ENCODE measurements around the gene ATG4C. TPM values are rescaled to one million over a fixed set of nuclear protein-coding genes. Genes with fewer than 3 reads are reported as not detected.

The ATG4C gene, protein sequence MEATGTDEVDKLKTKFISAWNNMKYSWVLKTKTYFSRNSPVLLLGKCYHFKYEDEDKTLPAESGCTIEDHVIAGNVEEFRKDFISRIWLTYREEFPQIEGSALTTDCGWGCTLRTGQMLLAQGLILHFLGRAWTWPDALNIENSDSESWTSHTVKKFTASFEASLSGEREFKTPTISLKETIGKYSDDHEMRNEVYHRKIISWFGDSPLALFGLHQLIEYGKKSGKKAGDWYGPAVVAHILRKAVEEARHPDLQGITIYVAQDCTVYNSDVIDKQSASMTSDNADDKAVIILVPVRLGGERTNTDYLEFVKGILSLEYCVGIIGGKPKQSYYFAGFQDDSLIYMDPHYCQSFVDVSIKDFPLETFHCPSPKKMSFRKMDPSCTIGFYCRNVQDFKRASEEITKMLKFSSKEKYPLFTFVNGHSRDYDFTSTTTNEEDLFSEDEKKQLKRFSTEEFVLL
- total RNA-seq (2013; cell fraction: nucleolus; rRNA removed) = 16.2 and 18.3 TPM in 2 replicates
- total RNA-seq (2014; rRNA removed) = 8.1 and 10.5 TPM in 2 replicates
- total RNA-seq (2014; rRNA removed; fragmentation: Illumina TruSeq; extraction: Trizol) = 9.2 and 9.8 TPM in 2 replicates
- total RNA-seq (2021) = 12.2 and 13.2 TPM in 2 replicates
- 4.9 TPM for polyA plus RNA-seq (2011; ENCODE audit: low read depth)
- 19.3 and 29.5 TPM in 2 replicates for polyA plus RNA-seq (2011; rRNA removed)
- 4.7 and 5.8 TPM in 2 replicates for polyA plus RNA-seq (2011; cell fraction: cytosol; rRNA removed)
- polyA plus RNA-seq (2011; cell fraction: nucleus; rRNA removed) = 4.8 and 5.8 TPM in 2 replicates
- polyA plus RNA-seq (2012) = 5.7 and 7.4 TPM in 2 replicates
- 18.5 and 25.0 TPM in 2 replicates for polyA plus RNA-seq (2014; fragmentation: Illumina TruSeq; extraction: Trizol)
- polyA plus RNA-seq (2014; fragmentation: Nextera tagmentation; extraction: Ambion mirVana) = 10 to 100 TPM; 21.3 to 30.9 TPM
- 11.6 and 14.4 TPM in 2 replicates for polyA plus RNA-seq (2014; rRNA removed)
- 10 to 100 TPM; 26.9 to 30.6 TPM for polyA plus RNA-seq (2016; fragmentation: Nextera tagmentation; extraction: Ambion mirVana)
- 10.8 and 13.2 TPM in 2 replicates for polyA minus RNA-seq (2011; rRNA and poly(A)+ RNA removed)
- 3.6 and 6.8 TPM in 2 replicates for polyA minus RNA-seq (2011; cell fraction: cytosol; rRNA and poly(A)+ RNA removed)
- 3.9 and 4.3 TPM in 2 replicates for polyA minus RNA-seq (2011; cell fraction: nucleus; rRNA and poly(A)+ RNA removed)
- percentile 65 among the genes with signal in this experiment for Bru-seq, nascent RNA
- BruChase-seq, experiment 1, labeled RNA remaining after a 6-hour chase = percentile 63 among the genes with signal in this experiment
- BruChase-seq, experiment 2, labeled RNA remaining after a 2-hour chase = percentile 67 among the genes with signal in this experiment
- long read RNA-seq, experiment 1, transcript ATG4C-203 (11 exons, 2,890 nt) = minor isoform, 6 of 27 reads
- long read RNA-seq, experiment 1, transcript ATG4C-201 (11 exons, 2,938 nt) = major isoform, 8 of 27 reads
- long read RNA-seq, experiment 1, partial matches to known transcripts = 5 of 27 reads
- long read RNA-seq, experiment 1, other reads (novel, unspliced or antisense) = 8 of 27 reads
- long read RNA-seq, experiment 2, transcript ATG4C-201 (11 exons, 2,938 nt) = major isoform, 96 of 213 reads
- long read RNA-seq, experiment 2, transcript ATG4C-203 (11 exons, 2,890 nt) = minor isoform, 63 of 213 reads
- long read RNA-seq, experiment 2, partial matches to known transcripts = 11 of 213 reads
- long read RNA-seq, experiment 2, other reads (novel, unspliced or antisense) = 43 of 213 reads

DNA sequence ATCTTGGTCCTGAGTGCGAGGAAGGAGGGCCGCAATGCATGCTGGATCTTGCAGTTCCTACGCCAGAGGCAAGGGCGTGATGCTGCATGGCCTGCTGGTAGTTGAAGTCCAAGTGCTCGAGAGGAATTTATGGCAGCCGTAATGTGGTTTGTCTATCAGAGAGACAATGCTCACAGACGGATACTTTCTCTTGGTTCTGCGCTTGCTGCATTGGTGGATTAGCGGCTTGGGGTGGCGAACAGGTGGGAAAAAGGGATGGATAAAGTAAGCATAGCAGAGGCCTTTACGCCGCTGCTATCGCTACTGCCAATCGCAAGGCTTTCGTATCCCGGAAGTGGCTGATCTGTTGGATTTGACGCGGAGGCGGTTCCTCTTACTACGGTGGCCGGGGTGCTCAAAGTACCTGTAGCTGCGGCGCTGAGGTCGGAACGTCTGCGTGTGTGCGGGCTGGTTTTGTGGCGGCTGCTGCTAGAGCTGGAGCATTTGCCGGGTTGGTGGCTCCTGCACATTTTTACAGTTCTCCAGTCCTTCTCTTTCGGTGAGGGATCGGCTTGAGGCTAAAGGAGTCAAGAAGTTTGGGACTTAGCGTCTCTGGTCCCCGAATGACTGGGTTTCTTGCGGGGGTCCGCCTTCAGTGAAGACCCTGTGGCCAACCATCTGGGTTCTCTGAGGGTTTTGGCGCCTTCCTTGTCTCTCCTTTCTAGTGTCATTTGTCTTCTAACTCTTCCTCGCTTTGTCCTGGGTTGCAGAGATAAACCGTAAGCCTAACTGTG, at the start of gene ATG4C:
TSS of gene ATG4C (plus strand) at position 397 of the 773 bp plus-strand sequence. CDS start 19,655 bp downstream, outside the sequence.
- ChIA-PET RAD21 (ENCODE audit: unreplicated experiment) (interaction anchor here (0.9 kb wide), 1 partner anchor 158 kb away, joined by 4 read pairs; no protein-coding TSS in a partner anchor), POLR2A (interaction anchor here (0.7 kb wide), 1 partner anchor 224 kb away, joined by 3 read pairs; no protein-coding TSS in a partner anchor), CTCF (interaction anchor here (0.6 to 1.0 kb wide), 4 partner anchors 57 to 276 kb away, joined by 3 to 5 read pairs (median 4); no protein-coding TSS in a partner anchor), SMC1A (ENCODE audit: uncharacterized antibody, unreplicated experiment) (interaction anchor here (0.7 to 1.1 kb wide), 4 partner anchors 11 to 58 kb away, joined by 3 to 6 read pairs (median 4); no protein-coding TSS in a partner anchor)
- Histone ChIP-seq H2AFZ (ENCODE audit: control insufficient read depth, low read depth, low read length) (peak within 1 kb of the TSS; percentile 99), H3K79me2 (ENCODE audit: control insufficient read depth, insufficient read depth, low read length) (peaks cover 22% of the 10 kb centered on the region), H3K9ac (ENCODE audit: control insufficient read depth, insufficient read depth, low read length) (peak within 1 kb of the TSS; percentile 74), H3K4me1 (ENCODE audit: control insufficient read depth, insufficient read depth, low read length) (no peaks in the 10 kb centered on the region), H3K4me2 (ENCODE audit: control insufficient read depth, insufficient read depth) (peak within 1 kb of the TSS; percentile 68), H3K27ac (ENCODE audit: control insufficient read depth, insufficient read depth) (peak within 1 kb of the TSS; percentile 94), H3K36me3 (ENCODE audit: control insufficient read depth in 2 of 2, insufficient read depth in 2 of 2, low read length in 1 of 2) (no peaks in the 10 kb centered on the region), H3K9me3 (replicated peaks; ENCODE audit: control insufficient read depth, insufficient read depth, low read length) (no peaks in the 10 kb centered on the region), H3K4me3 (peak within 1 kb of the TSS; percentile 100), H4K20me1 (ENCODE audit: control insufficient read depth, insufficient read depth) (no peaks in the 10 kb centered on the region), H3K27me3 (replicated peaks in 1 of 2; ENCODE audit: control insufficient read depth in 2 of 2, insufficient read depth in 2 of 2, low read length in 1 of 2) (no peaks in the 10 kb centered on the region)
- FAIRE-seq = peak; percentile 98
- peak; percentile 94 for ATAC-seq
- peak; percentile 96 for DNase-seq (ENCODE audit: low read depth, low spot score)
- WGBS (ENCODE audit: insufficient coverage, insufficient replicate concordance, low lambda C conversion rate, missing lambda C conversion rate) = under 1% methylated on average over 38 of the region's 38 CpGs
- BruUV-seq (replicated peaks) = no TSS peak
- intact Hi-C loops (cut with micrococcal nuclease; ENCODE audit: unreplicated experiment) = loop anchor here (2.0 kb wide), 2 partner anchors 27 to 57 kb away; no protein-coding TSS in a partner anchor
- in situ Hi-C loops (cut with MboI) = no loop called here
- no peak for TF ChIP-seq TCF7 (IDR thresholded peaks at IDR 0.05; ENCODE audit: borderline replicate concordance)
- TF ChIP-seq, protein P1, sequence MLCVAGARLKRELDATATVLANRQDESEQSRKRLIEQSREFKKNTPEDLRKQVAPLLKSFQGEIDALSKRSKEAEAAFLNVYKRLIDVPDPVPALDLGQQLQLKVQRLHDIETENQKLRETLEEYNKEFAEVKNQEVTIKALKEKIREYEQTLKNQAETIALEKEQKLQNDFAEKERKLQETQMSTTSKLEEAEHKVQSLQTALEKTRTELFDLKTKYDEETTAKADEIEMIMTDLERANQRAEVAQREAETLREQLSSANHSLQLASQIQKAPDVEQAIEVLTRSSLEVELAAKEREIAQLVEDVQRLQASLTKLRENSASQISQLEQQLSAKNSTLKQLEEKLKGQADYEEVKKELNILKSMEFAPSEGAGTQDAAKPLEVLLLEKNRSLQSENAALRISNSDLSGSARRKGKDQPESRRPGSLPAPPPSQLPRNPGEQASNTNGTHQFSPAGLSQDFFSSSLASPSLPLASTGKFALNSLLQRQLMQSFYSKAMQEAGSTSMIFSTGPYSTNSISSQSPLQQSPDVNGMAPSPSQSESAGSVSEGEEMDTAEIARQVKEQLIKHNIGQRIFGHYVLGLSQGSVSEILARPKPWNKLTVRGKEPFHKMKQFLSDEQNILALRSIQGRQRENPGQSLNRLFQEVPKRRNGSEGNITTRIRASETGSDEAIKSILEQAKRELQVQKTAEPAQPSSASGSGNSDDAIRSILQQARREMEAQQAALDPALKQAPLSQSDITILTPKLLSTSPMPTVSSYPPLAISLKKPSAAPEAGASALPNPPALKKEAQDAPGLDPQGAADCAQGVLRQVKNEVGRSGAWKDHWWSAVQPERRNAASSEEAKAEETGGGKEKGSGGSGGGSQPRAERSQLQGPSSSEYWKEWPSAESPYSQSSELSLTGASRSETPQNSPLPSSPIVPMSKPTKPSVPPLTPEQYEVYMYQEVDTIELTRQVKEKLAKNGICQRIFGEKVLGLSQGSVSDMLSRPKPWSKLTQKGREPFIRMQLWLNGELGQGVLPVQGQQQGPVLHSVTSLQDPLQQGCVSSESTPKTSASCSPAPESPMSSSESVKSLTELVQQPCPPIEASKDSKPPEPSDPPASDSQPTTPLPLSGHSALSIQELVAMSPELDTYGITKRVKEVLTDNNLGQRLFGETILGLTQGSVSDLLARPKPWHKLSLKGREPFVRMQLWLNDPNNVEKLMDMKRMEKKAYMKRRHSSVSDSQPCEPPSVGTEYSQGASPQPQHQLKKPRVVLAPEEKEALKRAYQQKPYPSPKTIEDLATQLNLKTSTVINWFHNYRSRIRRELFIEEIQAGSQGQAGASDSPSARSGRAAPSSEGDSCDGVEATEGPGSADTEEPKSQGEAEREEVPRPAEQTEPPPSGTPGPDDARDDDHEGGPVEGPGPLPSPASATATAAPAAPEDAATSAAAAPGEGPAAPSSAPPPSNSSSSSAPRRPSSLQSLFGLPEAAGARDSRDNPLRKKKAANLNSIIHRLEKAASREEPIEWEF (IDR thresholded peaks at IDR 0.05; ENCODE audit: insufficient replicate concordance, low read depth, low read length) = no peak
- no peak for TF ChIP-seq TCF3 (IDR thresholded peaks at IDR 0.05; ENCODE audit: borderline replicate concordance, insufficient read depth, low read depth, low read length)
- no peak for TF ChIP-seq FOS (IDR thresholded peaks at IDR 0.05; ENCODE audit: borderline replicate concordance, extremely low read depth, insufficient read length)
- peak; percentile 77 for TF ChIP-seq RUNX3 (IDR thresholded peaks at IDR 0.05; ENCODE audit: low read length)
- TF ChIP-seq, protein P2, sequence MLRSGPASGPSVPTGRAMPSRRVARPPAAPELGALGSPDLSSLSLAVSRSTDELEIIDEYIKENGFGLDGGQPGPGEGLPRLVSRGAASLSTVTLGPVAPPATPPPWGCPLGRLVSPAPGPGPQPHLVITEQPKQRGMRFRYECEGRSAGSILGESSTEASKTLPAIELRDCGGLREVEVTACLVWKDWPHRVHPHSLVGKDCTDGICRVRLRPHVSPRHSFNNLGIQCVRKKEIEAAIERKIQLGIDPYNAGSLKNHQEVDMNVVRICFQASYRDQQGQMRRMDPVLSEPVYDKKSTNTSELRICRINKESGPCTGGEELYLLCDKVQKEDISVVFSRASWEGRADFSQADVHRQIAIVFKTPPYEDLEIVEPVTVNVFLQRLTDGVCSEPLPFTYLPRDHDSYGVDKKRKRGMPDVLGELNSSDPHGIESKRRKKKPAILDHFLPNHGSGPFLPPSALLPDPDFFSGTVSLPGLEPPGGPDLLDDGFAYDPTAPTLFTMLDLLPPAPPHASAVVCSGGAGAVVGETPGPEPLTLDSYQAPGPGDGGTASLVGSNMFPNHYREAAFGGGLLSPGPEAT (IDR thresholded peaks at IDR 0.05; ENCODE audit: low read depth) = peak; percentile 81; the same call in 1 of the 2 replicates
- peak; percentile 32; the same call in 1 of the 2 replicates for TF ChIP-seq RAD51 (IDR thresholded peaks at IDR 0.05)
